GM23248 (cell line): ENCODE data around the gene TMEM235.

ENCODE experiments used
- EZH2 ChIP-seq: fragments of 200-600 bp; sonication (generic); IDR thresholded peaks from 2 replicates; pipeline ENCODE4 v1.6.1; 2018; ENCODE audit warnings: antibody characterized with exemption, mild to moderate bottlenecking; ENCODE audit not compliant: insufficient read depth, poor library complexity, severe bottlenecking
- EZH2phosphoT487 ChIP-seq: fragments of 200-600 bp; sonication (generic); IDR thresholded peaks from 2 replicates; pipeline ENCODE4 v1.6.1; 2018; ENCODE audit warnings: antibody characterized with exemption, moderate library complexity, mild to moderate bottlenecking, low read depth; ENCODE audit not compliant: insufficient read depth

DNA sequence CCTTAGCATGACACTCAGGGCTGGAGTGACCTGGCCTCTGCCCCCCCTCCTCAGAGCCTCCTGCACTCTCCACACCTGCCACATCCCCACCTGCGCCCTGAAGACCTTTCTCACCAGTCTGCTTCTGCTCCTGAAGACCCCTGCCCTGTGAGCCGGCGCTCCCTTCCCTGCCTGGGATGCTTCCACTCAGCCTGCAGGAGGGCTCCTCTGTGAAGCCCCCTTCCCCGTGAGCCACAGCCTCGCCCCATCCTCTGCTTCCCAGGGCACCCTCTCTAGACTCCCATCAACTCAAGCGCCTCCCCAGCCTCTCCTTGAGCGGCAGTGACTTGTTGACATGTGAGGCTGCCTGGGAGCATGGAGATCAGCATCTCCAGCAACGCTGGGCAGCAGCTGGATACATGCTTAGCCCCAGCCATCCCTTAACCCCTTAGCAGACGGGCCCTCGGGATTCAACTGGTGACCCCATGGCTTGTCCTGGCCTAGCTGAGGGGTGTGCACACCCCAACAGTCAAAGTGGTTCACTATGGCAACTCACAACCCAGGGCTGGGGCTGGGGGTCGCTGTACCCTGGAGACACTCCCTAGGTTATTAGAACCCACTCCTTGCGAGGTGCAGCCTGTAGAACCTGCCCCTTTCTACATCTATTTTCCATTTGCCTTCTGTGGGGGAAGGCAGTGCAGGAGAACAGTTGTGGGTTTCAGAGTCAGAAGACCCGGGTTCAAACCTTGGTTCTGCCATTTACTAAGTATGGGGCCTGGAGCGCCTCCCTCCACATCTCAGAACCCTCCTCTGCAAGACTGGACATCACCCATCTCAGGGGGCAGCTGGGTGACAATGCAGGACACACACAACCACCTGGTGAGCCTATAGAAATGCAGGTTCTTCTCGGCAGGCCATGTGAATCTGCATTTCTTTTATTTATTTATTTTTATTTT lies 21.5 kb downstream of the TMEM235 start:
- TF ChIP-seq EZH2, result no peak
- TF ChIP-seq EZH2phosphoT487, result no peak
